Neutrophil (primary cell): ENCODE results near the gene RALBP1.

Source experiments
- H3K27ac ChIP-seq: fragments of 200-600 bp; sonication (generic); 2 replicates; pipeline ENCODE4 v1.5.1; 2016; ENCODE audit warnings: mild to moderate bottlenecking, moderate library complexity
- H3K27me3 ChIP-seq: fragments of 200-600 bp; sonication (generic); 2 replicates; pipeline ENCODE4 v1.6.0; 2016; ENCODE audit warnings: mild to moderate bottlenecking
- H3K36me3 ChIP-seq: fragments of 200-600 bp; sonication (generic); 2 replicates; pipeline ENCODE4 v1.5.1; 2017
- H3K4me1 ChIP-seq, 2 experiments: fragments of 200-600 bp in 1 of 2; sonication (generic) in 1 of 2; 1 replicate in 1 of 2; 2 replicates in 1 of 2; pipeline versions ENCODE4 v1.5.1 to v1.6.1; 2013 to 2016; ENCODE audit warnings: low read depth in 1 of 2, low read length in 1 of 2, mild to moderate bottlenecking in 1 of 2, moderate library complexity in 1 of 2; ENCODE audit not compliant: control insufficient read depth in 1 of 2, insufficient read depth in 1 of 2
- H3K4me3 ChIP-seq, 2 experiments: fragments of 200-600 bp in 1 of 2; sonication (generic) in 1 of 2; 1 replicate in 1 of 2; 2 replicates in 1 of 2; pipeline ENCODE4 v1.5.1; 2013 to 2016; ENCODE audit warnings: low read depth in 1 of 2, low read length in 1 of 2, mild to moderate bottlenecking in 1 of 2, moderate library complexity in 1 of 2
- H3K9me3 ChIP-seq: fragments of 200-600 bp; sonication (generic); 2 replicates; pipeline ENCODE4 v1.5.1; 2016
- TF ChIP-seq, protein P1 (sequence below): fragments of 200-600 bp; sonication (generic); IDR thresholded peaks from 2 replicates; pipeline ENCODE4 v1.5.1; 2016; ENCODE audit warnings: antibody characterized with exemption

RALBP1 gene

DNA sequence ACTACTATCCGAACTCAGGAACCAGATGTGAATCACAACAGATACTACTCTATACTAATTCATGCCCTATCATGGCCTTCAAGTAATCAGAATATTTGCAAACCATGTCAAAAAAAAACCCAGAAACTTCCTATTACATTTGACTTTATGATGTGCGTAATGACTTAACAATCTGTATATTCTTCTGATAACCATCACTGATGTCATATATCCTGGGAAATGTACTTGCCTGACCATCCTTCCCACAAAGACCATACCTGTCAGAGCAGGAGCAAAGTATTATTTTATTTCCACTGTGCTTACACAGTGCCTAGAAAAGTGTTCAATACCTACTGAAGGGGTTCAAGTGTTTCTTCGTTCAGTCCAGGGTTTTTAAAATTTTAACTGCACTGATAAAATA is 111.5 kb downstream of the RALBP1 start:
- peaks cover 81% of the 10 kb centered on the region for H3K36me3 ChIP-seq
- TF ChIP-seq, protein P1, sequence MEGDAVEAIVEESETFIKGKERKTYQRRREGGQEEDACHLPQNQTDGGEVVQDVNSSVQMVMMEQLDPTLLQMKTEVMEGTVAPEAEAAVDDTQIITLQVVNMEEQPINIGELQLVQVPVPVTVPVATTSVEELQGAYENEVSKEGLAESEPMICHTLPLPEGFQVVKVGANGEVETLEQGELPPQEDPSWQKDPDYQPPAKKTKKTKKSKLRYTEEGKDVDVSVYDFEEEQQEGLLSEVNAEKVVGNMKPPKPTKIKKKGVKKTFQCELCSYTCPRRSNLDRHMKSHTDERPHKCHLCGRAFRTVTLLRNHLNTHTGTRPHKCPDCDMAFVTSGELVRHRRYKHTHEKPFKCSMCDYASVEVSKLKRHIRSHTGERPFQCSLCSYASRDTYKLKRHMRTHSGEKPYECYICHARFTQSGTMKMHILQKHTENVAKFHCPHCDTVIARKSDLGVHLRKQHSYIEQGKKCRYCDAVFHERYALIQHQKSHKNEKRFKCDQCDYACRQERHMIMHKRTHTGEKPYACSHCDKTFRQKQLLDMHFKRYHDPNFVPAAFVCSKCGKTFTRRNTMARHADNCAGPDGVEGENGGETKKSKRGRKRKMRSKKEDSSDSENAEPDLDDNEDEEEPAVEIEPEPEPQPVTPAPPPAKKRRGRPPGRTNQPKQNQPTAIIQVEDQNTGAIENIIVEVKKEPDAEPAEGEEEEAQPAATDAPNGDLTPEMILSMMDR, result no peak

More for the DNA sequence above, 111.5 kb downstream of the RALBP1 start:
- Histone ChIP-seq H3K4me1 (no peaks in the 10 kb centered on the region), H3K27me3 (no peaks in the 10 kb centered on the region), H3K4me3 (no peak overlapping the region), H3K27ac (no peak overlapping the region), H3K9me3 (no peaks in the 10 kb centered on the region)
